Type B pancreatic cell (in vitro differentiated cells): ENCODE results near the gene POU2F1. TPM values are rescaled to one million over a fixed set of nuclear protein-coding genes. Genes with fewer than 3 reads are reported as not detected.

Source experiments
- DNase-seq: peaks from one replicate; pipeline ENCODE4 v3.0.0; 2021; ENCODE audit warnings: mixed read lengths; ENCODE audit not compliant: unreplicated experiment; ENCODE audit errors: extremely low spot score
- H3K27ac Mint-ChIP-seq: 2 replicates; pipeline ENCODE4 v1.8.0; 2021; ENCODE audit warnings: mild to moderate bottlenecking, mixed read lengths
- H3K27me3 Mint-ChIP-seq: 2 replicates; pipeline ENCODE4 v1.8.0; 2021; ENCODE audit warnings: mixed read lengths
- H3K36me3 Mint-ChIP-seq: 2 replicates; pipeline ENCODE4 v1.8.0; 2021; ENCODE audit warnings: mixed read lengths
- H3K4me1 Mint-ChIP-seq: one replicate; pipeline ENCODE4 v1.8.0; 2021; ENCODE audit warnings: mixed read lengths; ENCODE audit not compliant: unreplicated experiment
- H3K4me3 Mint-ChIP-seq: 2 replicates; pipeline ENCODE4 v1.8.0; 2021; ENCODE audit warnings: mild to moderate bottlenecking, mixed read lengths
- H3K9me3 Mint-ChIP-seq: 2 replicates; pipeline ENCODE4 v1.8.0; 2021; ENCODE audit warnings: mixed read lengths
- total RNA-seq: library from RNA; stranded (reverse); gene quantifications from 2 replicates; pipeline ENCODE4 v1.2.1, GENCODE V29; 2021; ENCODE audit warnings: low replicate concordance
- TF ChIP-seq, protein P1 (sequence below): fragments of 200-600 bp; sonication (generic); conservative IDR thresholded peaks from 2 replicates; pipeline ENCODE4 v1.5.0; 2021; ENCODE audit warnings: antibody characterized with exemption, mild to moderate bottlenecking

Gene POU2F1
- total RNA-seq, 1 donor from 2014 or later: 24.2 TPM

DNA sequence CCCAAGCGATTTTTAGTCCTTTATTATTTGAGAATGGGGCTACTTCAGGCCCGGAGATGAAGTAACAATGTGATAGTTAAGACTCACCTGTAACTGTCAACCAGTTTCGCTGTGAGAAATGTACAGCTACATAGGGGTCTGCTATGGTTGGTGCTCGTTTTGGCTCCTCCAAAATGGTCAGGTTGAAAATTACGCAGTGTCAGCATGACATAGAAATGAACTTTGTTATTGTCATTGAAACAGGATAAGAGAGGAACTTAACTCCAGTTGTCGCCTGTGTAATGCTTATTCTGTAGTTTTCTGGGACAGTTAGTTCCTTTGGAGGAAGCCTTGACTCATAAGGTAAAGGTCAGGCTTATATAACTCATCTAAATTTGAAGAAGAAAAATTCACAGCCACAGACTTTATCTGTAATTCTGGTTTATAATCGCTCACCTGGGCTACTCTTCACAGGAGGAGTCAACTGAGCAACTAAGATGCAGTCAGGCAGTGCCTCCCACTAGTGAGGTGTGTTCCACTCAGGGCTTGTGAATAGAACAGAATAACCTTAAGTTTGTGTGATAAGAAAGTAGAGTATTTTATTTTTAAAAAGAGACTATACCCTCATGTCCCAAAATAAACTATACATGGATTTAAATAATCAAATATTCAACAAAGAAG, 166.7 kb downstream of the POU2F1 start:
- DNase-seq: no peak
- H3K27ac Mint-ChIP-seq: no peak overlapping the region
- no peaks in the 10 kb centered on the region for H3K27me3 Mint-ChIP-seq
- peaks cover 18% of the 10 kb centered on the region for H3K36me3 Mint-ChIP-seq
- no peaks in the 10 kb centered on the region for H3K9me3 Mint-ChIP-seq
- TF ChIP-seq, protein P1, sequence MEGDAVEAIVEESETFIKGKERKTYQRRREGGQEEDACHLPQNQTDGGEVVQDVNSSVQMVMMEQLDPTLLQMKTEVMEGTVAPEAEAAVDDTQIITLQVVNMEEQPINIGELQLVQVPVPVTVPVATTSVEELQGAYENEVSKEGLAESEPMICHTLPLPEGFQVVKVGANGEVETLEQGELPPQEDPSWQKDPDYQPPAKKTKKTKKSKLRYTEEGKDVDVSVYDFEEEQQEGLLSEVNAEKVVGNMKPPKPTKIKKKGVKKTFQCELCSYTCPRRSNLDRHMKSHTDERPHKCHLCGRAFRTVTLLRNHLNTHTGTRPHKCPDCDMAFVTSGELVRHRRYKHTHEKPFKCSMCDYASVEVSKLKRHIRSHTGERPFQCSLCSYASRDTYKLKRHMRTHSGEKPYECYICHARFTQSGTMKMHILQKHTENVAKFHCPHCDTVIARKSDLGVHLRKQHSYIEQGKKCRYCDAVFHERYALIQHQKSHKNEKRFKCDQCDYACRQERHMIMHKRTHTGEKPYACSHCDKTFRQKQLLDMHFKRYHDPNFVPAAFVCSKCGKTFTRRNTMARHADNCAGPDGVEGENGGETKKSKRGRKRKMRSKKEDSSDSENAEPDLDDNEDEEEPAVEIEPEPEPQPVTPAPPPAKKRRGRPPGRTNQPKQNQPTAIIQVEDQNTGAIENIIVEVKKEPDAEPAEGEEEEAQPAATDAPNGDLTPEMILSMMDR: no peak
- H3K4me1 Mint-ChIP-seq: no peaks in the 10 kb centered on the region
- no peak overlapping the region for H3K4me3 Mint-ChIP-seq

GRCh38 chr1:167388976-167389375, 168.3 kb downstream of the POU2F1 start:
- TF ChIP-seq, protein P1: no peak
- Mint-ChIP-seq H3K4me1 (no peaks in the 10 kb centered on the region), H3K4me3 (no peak overlapping the region), H3K9me3 (no peaks in the 10 kb centered on the region), H3K36me3 (peaks cover 18% of the 10 kb centered on the region), H3K27me3 (no peaks in the 10 kb centered on the region), H3K27ac (no peak overlapping the region)
- no peak for DNase-seq

- Mint-ChIP-seq H3K9me3 (no peaks in the 10 kb centered on the region), H3K36me3 (peaks cover 16% of the 10 kb centered on the region), H3K27ac (no peak overlapping the region), H3K4me3 (no peak overlapping the region), H3K4me1 (no peaks in the 10 kb centered on the region), H3K27me3 (no peaks in the 10 kb centered on the region)
- no peak for DNase-seq
- TF ChIP-seq, protein P1: no peak
Measured at GRCh38 chr1:167392200-167392696, 171.6 kb downstream of the POU2F1 start.

DNA sequence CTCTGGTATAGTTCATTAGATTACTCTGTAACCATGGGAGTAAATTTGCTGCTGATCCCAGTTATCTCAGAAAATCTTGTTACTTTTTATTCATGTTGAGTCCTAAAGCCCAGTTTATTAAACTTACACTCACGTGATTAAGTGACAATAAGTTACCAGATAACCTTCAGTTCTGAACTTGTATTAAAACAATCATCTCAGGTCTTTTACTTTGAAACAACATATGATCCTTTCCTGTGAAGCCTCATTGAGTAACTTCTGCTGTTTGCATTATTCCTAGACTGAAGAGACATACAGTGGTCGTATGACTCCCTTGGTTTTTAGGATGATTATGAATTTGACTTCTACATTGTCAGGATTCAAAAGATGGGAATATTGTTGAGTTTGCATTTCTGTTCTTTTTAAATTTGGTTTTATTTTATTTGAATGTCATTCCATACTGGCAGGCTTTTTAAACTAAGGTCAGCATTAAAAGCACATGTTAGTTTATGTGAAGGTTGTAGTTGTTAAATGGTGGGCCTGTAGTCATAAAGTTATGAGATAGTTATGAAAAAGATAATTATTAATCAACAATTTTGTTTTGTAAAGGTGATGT, 179.8 kb downstream of the POU2F1 start:
- H3K27me3 Mint-ChIP-seq: no peaks in the 10 kb centered on the region
- TF ChIP-seq, protein P1: no peak
- no peak overlapping the region for H3K27ac Mint-ChIP-seq
- DNase-seq: no peak
- H3K9me3 Mint-ChIP-seq: no peaks in the 10 kb centered on the region
- H3K4me1 Mint-ChIP-seq: no peaks in the 10 kb centered on the region
- peaks cover 22% of the 10 kb centered on the region for H3K36me3 Mint-ChIP-seq
- H3K4me3 Mint-ChIP-seq: no peak overlapping the region

DNA sequence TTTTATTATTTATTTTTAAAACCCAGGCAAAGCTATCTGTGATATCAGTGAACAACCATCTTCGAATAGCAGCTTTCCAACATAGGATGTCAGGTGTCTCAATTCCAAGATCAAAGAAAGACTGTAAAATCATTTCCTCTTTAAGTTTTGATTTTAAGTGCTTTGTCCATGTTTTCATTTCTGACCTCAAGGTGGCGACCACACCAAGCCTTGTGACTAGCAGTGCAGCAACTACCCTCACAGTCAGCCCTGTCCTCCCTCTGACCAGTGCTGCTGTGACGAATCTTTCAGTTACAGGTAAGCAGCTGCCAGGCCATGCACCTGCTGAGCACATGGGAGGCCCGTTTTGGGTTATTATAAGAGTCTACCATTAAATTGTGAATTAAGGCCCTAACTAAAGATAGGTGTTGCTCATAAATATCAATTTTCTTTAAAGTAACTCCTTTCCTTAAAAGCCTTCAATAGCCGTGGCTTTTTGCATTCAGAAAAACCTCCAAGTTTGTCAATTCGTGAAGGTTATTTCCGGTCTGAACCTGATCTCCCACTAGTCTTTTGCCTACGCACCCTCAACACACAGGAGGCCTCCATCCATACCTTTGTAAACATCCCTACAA, 180.7 kb downstream of the POU2F1 start:
- Mint-ChIP-seq H3K27me3 (no peaks in the 10 kb centered on the region), H3K36me3 (peaks cover 15% of the 10 kb centered on the region), H3K4me3 (no peak overlapping the region), H3K27ac (peak overlapping the region; percentile 38), H3K4me1 (no peaks in the 10 kb centered on the region), H3K9me3 (no peaks in the 10 kb centered on the region)
- TF ChIP-seq, protein P1: peak; percentile 81
- DNase-seq: no peak
